ENCODE results near the gene MTA2.

- TF ChIP-seq CTCF (conservative IDR thresholded peaks at IDR 0.05; ENCODE audit: low read depth, low read length) = no peak
- no peak for TF ChIP-seq EZH2phosphoT487 (IDR thresholded peaks at IDR 0.05; ENCODE audit: borderline replicate concordance, low read length)
- TF ChIP-seq EZH2 (IDR thresholded peaks at IDR 0.05; ENCODE audit: low read length, unreplicated experiment) = no peak
Observed at GRCh38 chr11:62632492-62632891, 30.8 kb upstream of the MTA2 start.

Data from PC-3 (cell line).